IgD-negative memory B cell (primary cell): ENCODE measurements around the gene ZNF74. TPM values are rescaled to one million over a fixed set of nuclear protein-coding genes. Genes with fewer than 3 reads are reported as not detected.
A peak's percentile ranks its signal among the peaks of the same experiment; 100 is the strongest.

Source experiments
- H3K27ac Mint-ChIP-seq, 3 donors: one replicate each; pipeline ENCODE4 v1.8.0; 2020 to 2022; ENCODE audit warnings: mild to moderate bottlenecking in 3 of 3, mixed read lengths in 3 of 3, moderate library complexity in 1 of 3
- H3K27me3 Mint-ChIP-seq: one replicate; pipeline ENCODE4 v1.8.0; 2021; ENCODE audit warnings: mixed read lengths
- H3K36me3 Mint-ChIP-seq: one replicate; pipeline ENCODE4 v1.8.0; 2020; ENCODE audit warnings: mild to moderate bottlenecking, mixed read lengths
- H3K4me1 Mint-ChIP-seq, 3 donors: one replicate each; pipeline ENCODE4 v1.8.0; 2020 to 2022; ENCODE audit warnings: mixed read lengths in 3 of 3, mild to moderate bottlenecking in 1 of 3
- H3K4me3 Mint-ChIP-seq, 4 donors: one replicate each; pipeline ENCODE4 v1.8.0; 2020 to 2022; ENCODE audit warnings: mild to moderate bottlenecking in 4 of 4, mixed read lengths in 4 of 4, moderate library complexity in 3 of 4
- H3K9me3 Mint-ChIP-seq, 3 donors: one replicate each; pipeline ENCODE4 v1.8.0; 2020 to 2021; ENCODE audit warnings: mixed read lengths in 3 of 3, mild to moderate bottlenecking in 1 of 3
- polyA plus RNA-seq: library from polyadenylated mRNA; unstranded; fragments of 300-500 nt; fragmentation: Illumina TruSeq; gene quantifications from one replicate; pipeline ENCODE4 v1.2.3, GENCODE V29; 2021

The ZNF74 gene
- polyA plus RNA-seq, 1 donor from 2014 or later = 6.6 TPM

- H3K9me3 Mint-ChIP-seq = no peaks in the 10 kb centered on the region
- peaks cover 44% of the 10 kb centered on the region for H3K27me3 Mint-ChIP-seq
- peaks cover 4 to 12% (median 5%) of the 10 kb centered on the region in 3 donors for H3K4me1 Mint-ChIP-seq
- H3K36me3 Mint-ChIP-seq = no peaks in the 10 kb centered on the region
- H3K4me3 Mint-ChIP-seq = peak overlapping the region; percentile 50 to 76 (median 62)
- H3K27ac Mint-ChIP-seq = no peak overlapping the region
These were observed 41.7 kb downstream of the ZNF74 start for GRCh38 chr22:20435436-20436306.

- Mint-ChIP-seq H3K9me3 (no peaks in the 10 kb centered on the region), H3K36me3 (no peaks in the 10 kb centered on the region), H3K27ac (no peak overlapping the region), H3K27me3 (peaks cover 44% of the 10 kb centered on the region), H3K4me3 (peak overlapping the region; percentile 73 to 95 (median 85)), H3K4me1 (peaks cover 4 to 12% (median 5%) of the 10 kb centered on the region in 3 donors)
These were observed 42.4 kb downstream of the ZNF74 start for GRCh38 chr22:20436307-20436767.

- Mint-ChIP-seq H3K27ac (no peak overlapping the region), H3K27me3 (peaks cover 43% of the 10 kb centered on the region), H3K36me3 (no peaks in the 10 kb centered on the region), H3K4me1 (peaks cover 4 to 12% (median 5%) of the 10 kb centered on the region in 3 donors), H3K4me3 (peak overlapping the region; percentile 73 to 95 (median 85)), H3K9me3 (no peaks in the 10 kb centered on the region)
These were observed 43.0 kb downstream of the ZNF74 start for GRCh38 chr22:20436768-20437612.

GRCh38 chr22:20437613-20438426 is 43.9 kb downstream of the ZNF74 start, which contains the start of gene SCARF2:
Gene SCARF2, minus strand, starts transcription at chr22:20437825. Its CDS starts 71 bp downstream, at chr22:20437754.
- Mint-ChIP-seq H3K27me3 (peaks cover 37% of the 10 kb centered on the region), H3K4me1 (peaks cover 4 to 12% (median 5%) of the 10 kb centered on the region in 3 donors), H3K36me3 (peaks cover under 1% of the 10 kb centered on the region), H3K4me3 (peak within 1 kb of the TSS; percentile 73 to 95 (median 85)), H3K9me3 (no peaks in the 10 kb centered on the region), H3K27ac (no peak within 1 kb of the TSS)

GRCh38 chr22:20438427-20438677 is 44.4 kb downstream of the ZNF74 start:
- Mint-ChIP-seq H3K4me3 (peak overlapping the region in 2 of 4 donors; percentile 73 to 74), H3K36me3 (peaks cover 4% of the 10 kb centered on the region), H3K4me1 (peaks cover 4 to 9% (median 5%) of the 10 kb centered on the region in 3 donors), H3K9me3 (no peaks in the 10 kb centered on the region), H3K27me3 (peaks cover 34% of the 10 kb centered on the region), H3K27ac (no peak overlapping the region)

GRCh38 chr22:20438678-20439492 is 44.9 kb downstream of the ZNF74 start:
- Mint-ChIP-seq H3K36me3 (peaks cover 4% of the 10 kb centered on the region), H3K27me3 (peaks cover 34% of the 10 kb centered on the region), H3K9me3 (no peaks in the 10 kb centered on the region), H3K4me1 (peaks cover 4 to 9% (median 5%) of the 10 kb centered on the region in 3 donors), H3K4me3 (peak overlapping the region in 2 of 4 donors; percentile 73 to 74), H3K27ac (no peak overlapping the region)

GRCh38 chr22:20439556-20439927 is 45.6 kb downstream of the ZNF74 start:
- peaks cover 0 to 9% (median 5%) of the 10 kb centered on the region in 3 donors for H3K4me1 Mint-ChIP-seq
- no peak overlapping the region for H3K27ac Mint-ChIP-seq
- peaks cover 4% of the 10 kb centered on the region for H3K36me3 Mint-ChIP-seq
- H3K27me3 Mint-ChIP-seq = peaks cover 31% of the 10 kb centered on the region
- no peaks in the 10 kb centered on the region for H3K9me3 Mint-ChIP-seq
- no peak overlapping the region for H3K4me3 Mint-ChIP-seq

- no peaks in the 10 kb centered on the region for H3K9me3 Mint-ChIP-seq
- peaks cover 27% of the 10 kb centered on the region for H3K27me3 Mint-ChIP-seq
- H3K27ac Mint-ChIP-seq = peak overlapping the region in 1 of 3 donors; percentile 33
- H3K4me1 Mint-ChIP-seq = peaks cover 0 to 6% (median 5%) of the 10 kb centered on the region in 3 donors
- H3K4me3 Mint-ChIP-seq = no peak overlapping the region
- peaks cover 4% of the 10 kb centered on the region for H3K36me3 Mint-ChIP-seq
These were observed 46.1 kb downstream of the ZNF74 start for GRCh38 chr22:20439928-20440575.

GRCh38 chr22:20440637-20441591 is 47.0 kb downstream of the ZNF74 start:
- H3K4me3 Mint-ChIP-seq = no peak overlapping the region

GRCh38 chr22:20441631-20442484 is 47.9 kb downstream of the ZNF74 start:
- H3K36me3 Mint-ChIP-seq = peaks cover 4% of the 10 kb centered on the region
- peaks cover 0 to 2% (median 0%) of the 10 kb centered on the region in 3 donors for H3K4me1 Mint-ChIP-seq
- H3K9me3 Mint-ChIP-seq = no peaks in the 10 kb centered on the region
- no peak overlapping the region for H3K4me3 Mint-ChIP-seq
- H3K27ac Mint-ChIP-seq = no peak overlapping the region
- peaks cover 15% of the 10 kb centered on the region for H3K27me3 Mint-ChIP-seq

More at GRCh38 chr22:20440637-20441591, 47.0 kb downstream of the ZNF74 start:
- peaks cover 19% of the 10 kb centered on the region for H3K27me3 Mint-ChIP-seq
- H3K4me1 Mint-ChIP-seq = peaks cover 0 to 2% (median under 1%) of the 10 kb centered on the region in 3 donors
- peaks cover 4% of the 10 kb centered on the region for H3K36me3 Mint-ChIP-seq
- H3K9me3 Mint-ChIP-seq = no peaks in the 10 kb centered on the region
- peak overlapping the region in 1 of 3 donors; percentile 33 for H3K27ac Mint-ChIP-seq

- Mint-ChIP-seq H3K27me3 (peaks cover 9% of the 10 kb centered on the region), H3K9me3 (no peaks in the 10 kb centered on the region), H3K36me3 (peaks cover 4% of the 10 kb centered on the region), H3K4me1 (no peaks in the 10 kb centered on the region), H3K27ac (no peak overlapping the region), H3K4me3 (no peak overlapping the region)
These were observed 48.7 kb downstream of the ZNF74 start for GRCh38 chr22:20442485-20443284.
